ENCODE measurements around the gene LEMD2. TPM values are rescaled to one million over a fixed set of nuclear protein-coding genes. Genes with fewer than 3 reads are reported as not detected.
"Not testable (repeated sequence)": the region's sequence is repeated elsewhere in the genome, so short reads cannot be mapped to it uniquely, and the experiment has no call there.

Gene LEMD2
- total RNA-seq: 30.4 TPM

DNA sequence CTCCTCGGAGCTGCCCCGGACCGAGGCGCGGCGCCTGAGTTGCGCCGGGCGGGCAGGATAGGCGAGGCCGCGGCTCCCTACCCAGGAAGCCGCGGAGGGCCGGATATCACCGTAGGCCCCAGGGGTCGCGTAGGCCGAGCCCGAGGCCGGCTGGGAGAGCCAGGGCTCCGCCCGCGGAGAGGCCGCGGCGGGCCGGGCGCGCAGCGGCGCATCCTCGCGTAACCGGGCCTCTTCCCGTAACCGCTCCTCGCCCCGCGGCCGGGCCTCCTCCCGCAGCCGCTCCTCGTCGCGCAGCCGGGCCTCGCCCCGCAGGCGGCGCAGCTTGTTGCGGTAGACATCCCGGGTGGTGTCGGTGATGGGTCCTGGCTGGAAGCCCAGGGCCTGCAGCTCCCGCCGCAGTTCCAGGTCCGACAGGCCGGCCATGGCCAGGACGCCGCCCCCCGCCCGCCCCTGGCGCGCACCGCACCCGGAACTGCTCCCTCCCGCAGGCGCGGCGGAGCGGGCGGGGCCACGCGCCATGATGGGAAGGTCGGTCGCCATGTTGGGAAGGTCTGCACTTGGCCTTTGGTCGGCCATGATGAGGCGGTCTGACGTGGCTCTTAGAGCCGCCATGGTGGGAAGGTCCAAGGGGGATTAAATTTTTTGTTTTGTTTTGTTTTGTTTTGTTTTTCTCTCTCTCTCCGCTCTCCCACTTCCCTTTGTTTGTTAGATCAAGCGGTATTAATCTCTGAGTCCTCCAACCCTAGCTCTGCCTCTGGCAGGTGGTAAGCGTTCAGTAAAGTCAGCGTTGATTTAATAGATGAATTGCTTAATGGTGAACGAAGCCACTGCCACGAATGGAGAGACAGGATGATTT lies at the start of gene LEMD2:
Gene LEMD2, minus strand, starts transcription at position 437 of the 856 bp plus-strand sequence. Its CDS starts 14 bp downstream, at position 423.
- peak; percentile 86 to 93 (median 92) for DNase-seq (ENCODE audit: low read depth in 2 of 3, low spot score in 2 of 3)

- DNase-seq (ENCODE audit: low read depth in 2 of 3, low spot score in 2 of 3): no peak
These were observed 49.2 kb upstream of the LEMD2 start for GRCh38 chr6:33837971-33838665.

DNA sequence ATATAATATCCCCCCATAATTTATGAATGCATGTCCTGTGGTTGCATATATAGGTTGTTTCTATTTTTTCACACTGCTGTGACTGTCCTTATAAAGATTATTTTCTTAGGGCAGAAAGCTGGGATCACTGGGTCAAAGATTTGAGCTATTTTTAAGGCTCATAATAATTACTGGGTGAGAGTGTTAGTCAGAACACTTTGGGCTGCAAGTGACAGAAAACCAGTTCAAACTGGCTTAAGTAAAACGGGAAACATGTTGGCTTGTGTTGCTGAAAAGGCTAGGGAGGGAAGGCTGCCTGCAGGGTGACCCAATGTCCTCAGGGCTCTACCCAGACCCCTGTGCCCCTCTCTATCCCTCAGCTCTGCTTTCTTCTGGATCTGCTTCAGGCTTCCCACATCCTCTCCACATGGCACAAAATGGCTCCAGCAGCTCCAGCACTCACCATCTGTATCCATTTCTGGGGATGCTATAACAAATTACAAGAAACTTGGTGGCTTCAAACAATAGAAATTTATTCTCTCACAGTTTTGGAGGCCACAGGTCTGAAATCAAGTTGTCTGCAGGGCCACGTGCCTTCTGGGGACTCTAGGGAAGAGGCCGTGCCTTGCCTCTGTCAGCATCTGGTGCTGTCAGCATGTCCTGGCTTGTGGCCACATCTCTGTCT lies 48.0 kb upstream of the LEMD2 start:
- no peak for DNase-seq (ENCODE audit: low read depth in 2 of 3, low spot score in 2 of 3)

- no peak for DNase-seq (ENCODE audit: low read depth in 2 of 3, low spot score in 2 of 3)
These were observed 45.8 kb upstream of the LEMD2 start for GRCh38 chr6:33834401-33835392.

DNA sequence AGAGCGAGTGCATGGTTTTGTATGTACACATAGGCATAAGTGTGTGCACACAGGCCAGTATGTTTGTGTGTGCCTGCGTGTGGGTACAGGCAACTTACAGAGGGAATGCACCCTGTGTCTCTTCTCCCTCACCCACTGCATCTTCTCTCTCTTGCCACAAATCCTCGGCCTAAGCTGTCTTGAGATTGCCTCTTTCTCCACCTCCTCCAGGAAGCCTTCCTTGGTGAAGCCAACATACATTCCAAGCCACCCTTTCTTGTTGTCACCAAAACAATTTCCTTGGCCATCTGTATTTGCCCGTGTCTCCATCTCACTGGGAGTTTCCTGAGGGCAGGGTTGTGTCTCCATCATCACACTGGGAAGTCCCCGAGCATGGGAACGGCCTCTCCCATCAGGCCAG lies 44.7 kb upstream of the LEMD2 start:
- no peak for DNase-seq (ENCODE audit: low read depth in 2 of 3, low spot score in 2 of 3)

DNA sequence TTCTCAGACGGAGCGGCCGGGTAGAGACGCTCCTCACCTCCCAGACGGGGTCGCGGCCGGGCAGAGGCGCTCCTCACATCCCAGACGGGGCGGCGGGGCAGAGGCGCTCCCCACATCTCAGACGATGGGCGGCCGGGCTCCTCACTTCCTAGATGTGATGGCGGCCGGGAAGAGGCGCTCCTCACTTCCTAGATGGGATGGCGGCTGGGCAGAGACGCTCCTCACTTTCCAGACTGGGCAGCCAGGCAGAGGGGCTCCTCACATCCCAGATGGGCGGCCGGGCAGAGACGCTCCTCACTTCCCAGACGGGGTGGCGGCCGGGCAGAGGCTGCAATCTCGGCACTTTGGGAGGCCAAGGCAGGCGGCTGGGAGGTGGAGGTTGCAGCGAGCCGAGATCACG lies 43.9 kb upstream of the LEMD2 start:
- DNase-seq (ENCODE audit: low read depth in 2 of 3, low spot score in 2 of 3): not testable (repeated sequence)

DNA sequence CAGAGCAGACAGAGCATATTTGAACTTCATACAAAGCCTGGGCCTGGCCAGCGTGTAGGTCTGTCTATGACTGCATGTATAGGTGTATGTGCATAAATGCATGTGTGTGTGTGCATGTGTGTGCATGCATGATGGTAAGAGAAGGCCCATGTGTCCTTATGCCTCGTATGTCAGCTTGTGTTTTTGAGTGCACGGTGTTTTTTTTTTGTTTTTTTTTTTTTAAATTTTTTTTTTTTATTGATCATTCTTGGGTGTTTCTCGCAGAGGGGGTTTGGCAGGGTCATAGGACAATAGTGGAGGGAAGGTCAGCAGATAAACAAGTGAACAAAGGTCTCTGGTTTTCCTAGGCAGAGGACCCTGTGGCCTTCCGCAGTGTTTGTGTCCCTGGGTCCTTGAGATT lies 42.8 kb upstream of the LEMD2 start:
- not testable (repeated sequence) for DNase-seq (ENCODE audit: low read depth in 2 of 3, low spot score in 2 of 3)

- no peak for DNase-seq (ENCODE audit: low read depth in 2 of 3, low spot score in 2 of 3)
These were observed 41.8 kb upstream of the LEMD2 start for GRCh38 chr6:33830635-33831240.

DNA sequence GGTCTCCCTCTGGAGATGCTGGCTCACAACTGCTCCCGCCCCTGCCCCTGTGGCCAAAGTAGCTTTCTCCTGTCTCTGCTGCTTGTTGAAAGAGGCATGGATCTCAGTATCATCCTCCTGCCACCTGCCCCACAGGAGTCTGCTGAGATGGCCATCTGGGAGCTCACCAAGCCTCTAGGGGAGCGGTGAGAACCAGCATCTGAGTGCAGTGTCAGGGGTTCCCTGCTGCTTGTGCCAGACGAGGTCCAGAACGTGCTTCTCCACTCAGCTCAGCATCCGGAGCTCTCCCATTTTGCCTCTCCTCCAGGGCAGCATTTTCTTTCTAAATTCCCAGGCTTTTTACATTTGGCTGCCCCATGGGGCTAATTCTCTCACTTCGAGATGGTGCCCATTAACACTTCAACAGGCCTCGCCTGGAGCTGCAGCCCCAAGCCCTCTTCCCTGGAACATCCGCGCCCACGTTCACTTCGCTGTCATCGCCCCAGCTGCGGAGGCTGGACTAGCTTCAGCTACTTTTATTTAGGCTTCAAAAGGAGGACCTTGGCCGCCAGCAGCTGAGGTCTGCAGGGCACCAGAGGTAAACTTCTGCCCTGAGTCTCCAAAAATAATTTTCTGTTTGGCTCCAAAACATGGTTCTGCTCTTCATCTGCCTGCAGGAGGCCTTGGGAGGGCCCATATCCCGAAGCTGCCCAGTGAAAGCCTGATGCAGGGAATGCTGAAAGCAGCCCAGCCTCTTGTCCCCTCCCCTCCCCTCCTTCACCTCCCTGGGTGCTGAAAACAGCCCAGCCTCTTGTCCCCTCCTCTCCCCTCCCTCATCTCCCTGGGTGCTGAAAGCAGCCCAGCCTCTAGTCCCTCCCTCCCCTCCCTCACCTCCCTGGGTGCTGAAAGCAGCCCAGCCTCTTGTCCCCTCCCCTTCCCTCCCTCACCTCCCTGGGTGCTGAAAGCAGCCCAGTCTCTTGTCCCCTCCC lies 40.1 kb upstream of the LEMD2 start:
- DNase-seq (ENCODE audit: low read depth in 2 of 3, low spot score in 2 of 3): no peak

- DNase-seq (ENCODE audit: low read depth in 2 of 3, low spot score in 2 of 3): no peak
These were observed 39.5 kb upstream of the LEMD2 start for GRCh38 chr6:33828452-33828763.

GRCh38 chr6:33827546-33828451 lies 38.9 kb upstream of the LEMD2 start:
- no peak for DNase-seq (ENCODE audit: low read depth in 2 of 3, low spot score in 2 of 3)

DNA sequence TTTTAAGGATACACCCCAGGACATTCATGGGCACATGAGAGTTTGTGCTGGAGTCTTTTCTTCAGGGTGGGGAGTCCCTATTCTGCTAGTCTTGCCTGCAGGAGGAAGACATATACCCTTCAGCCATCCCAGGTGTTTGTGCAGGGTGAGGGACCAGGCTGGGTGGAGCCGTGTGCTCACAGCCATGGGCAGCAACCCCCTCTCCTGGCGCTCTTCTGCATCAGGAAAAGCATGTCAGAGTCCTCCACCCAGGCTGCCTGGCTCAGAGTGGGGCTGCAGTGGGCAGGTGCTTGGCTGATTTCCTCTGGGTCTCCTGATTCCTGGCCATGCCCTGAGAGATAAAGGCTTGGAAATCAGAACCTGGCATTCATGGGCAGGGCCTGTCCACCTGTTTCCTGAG lies 37.6 kb upstream of the LEMD2 start:
- no peak for DNase-seq (ENCODE audit: low read depth in 2 of 3, low spot score in 2 of 3)

DNA sequence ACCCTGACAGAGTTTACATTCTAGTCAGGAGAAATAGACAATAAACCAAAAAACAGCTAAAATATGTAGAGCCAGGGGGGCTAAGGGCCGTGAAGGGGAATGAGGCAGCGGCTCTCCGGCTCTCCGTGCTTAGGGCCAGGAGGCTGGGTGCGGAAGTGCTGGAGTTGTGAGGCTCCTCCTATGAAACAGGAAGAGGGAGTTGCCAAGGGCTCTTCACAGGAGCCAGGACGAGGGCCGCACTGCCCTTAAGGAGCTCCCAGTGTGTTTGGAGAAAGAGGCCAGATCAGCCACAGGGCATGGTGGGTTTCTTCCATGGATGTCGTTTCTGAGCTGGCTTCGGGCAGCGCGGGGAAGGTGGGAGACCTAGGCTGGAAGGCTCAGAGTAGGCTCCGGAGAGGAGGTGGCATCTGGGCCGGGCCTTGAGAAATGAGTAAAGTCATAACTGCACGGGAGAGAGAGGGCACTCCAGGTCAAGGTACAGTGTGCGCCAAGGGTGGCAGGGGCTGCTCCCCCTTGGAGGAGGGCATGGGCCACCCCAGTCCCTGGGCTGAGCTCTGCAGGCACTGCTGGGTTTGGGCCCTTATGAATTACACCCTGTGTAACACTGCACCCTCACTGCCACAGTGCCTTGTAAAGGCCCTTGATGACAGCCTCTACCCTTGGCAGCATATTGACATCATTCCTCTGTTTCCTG lies 35.7 kb upstream of the LEMD2 start:
- no peak for DNase-seq (ENCODE audit: low read depth in 2 of 3, low spot score in 2 of 3)

DNA sequence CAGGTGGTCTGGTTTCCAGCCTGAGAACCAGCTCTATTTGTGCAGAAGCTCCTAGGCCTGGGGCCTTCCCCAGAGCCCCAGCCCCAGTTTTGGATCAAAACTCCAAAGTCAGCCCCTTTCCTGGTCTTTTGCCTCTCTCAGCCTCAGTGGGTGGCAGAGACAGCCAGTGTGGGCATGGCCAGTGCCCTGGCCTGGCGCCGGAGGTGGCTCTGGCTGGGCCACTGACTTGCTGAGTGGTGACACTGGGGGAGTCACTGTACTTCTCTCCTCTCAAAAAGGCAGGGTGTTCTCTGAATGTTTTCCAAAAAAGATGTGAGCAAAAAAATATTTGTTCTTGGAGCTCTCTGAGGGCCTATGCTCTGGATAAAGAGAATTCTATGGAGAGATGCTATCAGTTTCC lies 34.9 kb upstream of the LEMD2 start:
- no peak for DNase-seq (ENCODE audit: low read depth in 2 of 3, low spot score in 2 of 3)

DNA sequence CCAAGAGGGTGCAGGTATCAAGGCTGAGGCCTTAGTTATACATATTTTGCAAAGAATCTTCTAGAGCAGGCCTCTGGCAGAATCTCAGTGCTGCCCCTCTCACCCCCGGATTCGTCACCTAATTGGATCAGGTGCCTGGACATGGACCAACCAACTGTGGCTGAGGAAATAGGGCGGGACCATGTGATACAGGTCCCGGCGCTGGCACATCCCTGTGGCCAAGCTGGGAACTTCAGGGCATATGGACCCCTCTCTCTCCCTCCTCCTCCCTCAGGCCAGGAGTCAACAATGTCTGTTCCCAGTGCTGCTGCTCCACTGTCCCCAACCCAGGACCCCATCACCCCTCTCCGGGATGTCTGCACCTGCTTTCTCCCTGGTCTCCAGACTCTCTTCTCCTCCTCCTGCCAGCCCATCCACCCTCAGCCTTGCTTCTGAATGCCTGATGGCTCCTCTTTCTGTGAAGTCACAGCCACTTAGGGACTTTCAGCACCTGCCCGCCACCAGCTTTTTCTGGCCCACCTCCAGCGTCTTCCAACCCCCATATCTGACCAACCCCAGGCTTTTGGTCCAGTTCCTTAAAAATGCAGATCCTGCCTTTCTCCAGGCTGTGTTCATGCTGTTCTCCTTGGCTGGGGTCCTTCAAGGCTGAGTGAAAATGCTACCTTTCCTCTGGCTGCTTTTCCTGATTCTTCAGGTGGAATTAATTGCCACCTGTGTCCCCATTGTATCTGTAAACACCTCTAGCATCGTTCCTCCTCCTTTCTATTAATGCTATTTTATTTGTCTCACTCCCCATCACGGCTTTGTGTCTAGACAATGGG lies 33.9 kb upstream of the LEMD2 start:
- DNase-seq (ENCODE audit: low read depth in 2 of 3, low spot score in 2 of 3): peak in 2 of 3 donors; percentile 26 to 42

DNA sequence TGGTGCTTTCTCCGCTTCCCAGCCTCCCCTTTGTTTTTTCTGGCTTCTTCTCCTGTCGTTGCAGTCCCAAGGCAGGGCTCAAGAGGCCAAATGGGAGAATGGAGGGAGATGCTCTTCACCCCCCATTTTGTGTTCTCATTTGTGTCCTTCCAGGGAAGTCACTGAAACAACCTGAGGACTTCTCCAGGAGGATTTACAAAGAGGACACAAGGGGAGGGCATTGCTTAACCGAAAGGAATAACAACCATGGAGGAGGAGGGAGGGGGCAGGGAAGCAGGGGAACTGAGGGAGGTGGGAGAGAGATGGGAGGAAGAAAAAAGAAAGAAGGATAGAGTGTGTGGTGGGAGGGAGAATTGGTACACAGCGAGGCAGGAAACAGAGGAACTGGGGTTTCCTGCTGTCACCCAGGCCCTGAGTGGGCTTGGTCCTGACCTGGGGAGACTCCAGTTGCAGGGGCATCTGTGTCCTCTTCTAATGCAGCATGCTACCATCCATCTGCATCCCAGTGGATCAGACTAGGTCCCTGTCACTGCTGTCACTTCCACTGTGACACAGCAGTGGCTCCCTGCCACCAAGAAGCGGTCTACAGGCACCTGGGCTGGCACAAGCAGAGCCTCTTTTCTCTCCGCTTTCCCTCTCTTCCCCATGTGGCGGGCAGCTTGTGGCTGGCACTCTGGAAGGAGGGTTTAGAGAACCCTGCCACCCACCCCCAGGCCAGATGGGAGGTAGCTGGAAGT lies 32.0 kb upstream of the LEMD2 start:
- peak in 1 of 3 donors; percentile 51 for DNase-seq (ENCODE audit: low read depth in 2 of 3, low spot score in 2 of 3)

Measured in hematopoietic multipotent progenitor cell (in vitro differentiated cells).